IPS-NIHi7 (cell line): Measurements from ENCODE around the gene MS4A15.
A peak's percentile ranks its signal among the peaks of the same experiment; 100 is the strongest.
"Not testable (repeated sequence)": the region's sequence is repeated elsewhere in the genome, so short reads cannot be mapped to it uniquely, and the experiment has no call there.

ENCODE experiments used
- DNase-seq: peaks from one replicate; pipeline ENCODE4 v3.0.0; 2012; ENCODE audit warnings: mixed read lengths; ENCODE audit errors: extremely low spot score

Gene MS4A15

DNA sequence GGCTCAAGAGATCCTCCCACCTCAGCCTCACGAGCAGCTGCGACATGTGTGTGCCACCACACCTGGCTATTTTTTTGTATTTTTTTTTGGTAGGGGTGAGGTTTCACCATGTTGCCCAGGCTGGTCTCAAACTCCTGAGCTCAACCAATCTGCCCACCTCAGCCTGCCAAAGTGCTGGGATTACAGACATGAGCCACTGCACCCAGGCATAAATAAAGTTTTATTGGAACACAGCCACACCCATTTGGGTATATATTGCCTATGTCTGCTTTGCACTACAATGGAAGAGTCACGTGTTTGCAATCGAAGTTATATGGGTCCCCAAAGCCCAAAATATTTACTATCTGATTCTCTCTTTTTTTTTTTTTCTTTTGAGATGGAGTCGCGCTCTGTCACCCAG lies 1.8 kb upstream of the MS4A15 start:
- DNase-seq: no peak

- no peak for DNase-seq
These were observed 649 bp downstream of the MS4A15 start for GRCh38 chr11:60757231-60757800.

DNA sequence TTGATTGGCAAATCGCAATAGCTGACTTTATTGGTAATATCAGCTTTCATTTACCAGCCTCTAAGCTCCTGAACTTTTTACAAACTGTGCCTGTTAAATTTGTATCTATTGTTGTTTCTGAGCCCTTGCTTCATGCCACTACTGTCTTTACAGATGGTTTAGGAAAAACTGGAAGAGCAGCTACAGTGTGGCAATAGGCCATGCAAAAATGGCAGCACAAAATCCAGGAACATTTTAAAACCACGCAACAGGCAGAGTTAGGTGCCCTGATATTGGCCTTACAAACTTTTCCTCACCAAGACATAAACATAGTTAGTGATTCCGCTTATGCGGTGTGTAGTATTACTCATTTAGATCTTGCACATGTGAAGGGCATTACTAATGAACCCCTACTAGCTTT lies 2.0 kb downstream of the MS4A15 start:
- not testable (repeated sequence) for DNase-seq

DNA sequence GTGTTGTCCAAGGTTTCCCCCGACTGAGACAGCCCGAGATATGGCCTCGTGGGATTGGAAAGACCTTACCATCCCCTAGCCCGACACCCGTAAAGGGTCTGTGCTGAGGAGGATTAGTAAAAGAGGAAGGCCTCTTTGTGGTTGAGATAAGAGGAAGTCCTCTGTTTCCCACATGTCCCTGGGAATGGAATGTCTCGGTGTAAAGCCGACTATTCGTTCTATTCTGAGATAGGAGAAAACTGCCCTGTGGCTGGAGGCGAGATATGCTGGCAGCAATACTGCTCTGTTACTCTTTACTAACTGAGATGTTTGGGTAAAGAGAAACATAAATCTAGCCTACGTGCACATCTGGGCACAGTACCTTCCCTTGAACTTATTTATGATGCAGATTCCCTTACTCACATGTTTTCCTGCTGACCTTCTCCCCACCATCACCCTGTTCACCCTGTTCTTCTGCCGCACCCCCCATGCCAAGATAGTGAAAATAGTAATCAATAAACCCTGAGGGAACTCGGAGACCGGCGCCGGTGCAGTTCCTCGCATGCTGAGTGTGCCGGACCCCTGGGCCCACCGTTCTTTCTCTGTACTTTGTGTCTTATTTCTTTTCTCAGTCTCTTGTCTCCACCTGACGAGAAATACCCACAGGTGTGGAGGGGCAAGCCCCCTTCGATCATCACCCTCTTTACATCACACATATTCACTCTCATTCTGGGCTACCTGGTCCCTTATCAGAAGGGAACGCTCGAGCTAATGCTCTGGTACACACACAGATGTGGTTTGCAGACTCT lies 3.0 kb downstream of the MS4A15 start:
- not testable (repeated sequence) for DNase-seq

- DNase-seq: no peak
These were observed 4.9 kb downstream of the MS4A15 start for GRCh38 chr11:60761436-60762190.

DNA sequence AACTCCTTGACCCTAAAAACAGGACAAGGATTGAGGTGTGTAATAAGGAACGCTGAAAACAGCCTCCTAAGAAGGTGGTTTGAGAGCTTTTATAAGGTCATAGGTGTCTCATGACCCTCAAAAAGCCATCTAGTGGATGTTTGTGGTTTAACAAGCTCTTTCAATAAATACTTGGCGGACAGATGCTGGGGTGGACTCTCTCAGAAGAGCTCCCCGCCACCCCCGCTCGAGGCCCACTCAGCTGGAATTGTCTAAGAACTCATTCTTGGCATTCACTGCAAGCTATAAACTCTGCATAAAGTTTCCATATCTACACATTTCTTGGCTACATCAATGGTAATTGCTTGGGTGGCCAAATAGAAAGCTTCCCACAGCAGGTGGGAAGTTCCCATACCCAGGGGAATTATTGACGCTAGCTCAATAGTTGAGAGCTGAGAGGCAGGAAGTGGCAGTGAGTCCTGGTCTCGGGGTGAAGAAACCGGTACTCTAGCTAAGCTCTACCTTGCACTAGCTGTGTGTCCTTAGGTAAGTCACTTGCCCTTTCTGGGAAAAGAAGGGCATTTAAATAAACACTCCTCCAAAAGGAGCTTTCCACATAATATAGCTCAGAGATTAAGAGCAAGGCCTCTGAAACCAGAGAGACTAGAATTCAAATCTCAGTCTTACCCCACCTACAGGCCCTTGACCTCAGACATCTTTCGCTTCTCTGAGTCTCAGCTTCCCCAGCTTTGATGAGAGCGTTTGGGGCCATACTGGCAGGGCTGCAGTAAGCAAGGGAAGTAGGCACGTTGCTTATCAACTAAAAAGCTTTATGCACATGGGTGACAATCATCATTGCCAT lies 6.4 kb downstream of the MS4A15 start:
- no peak for DNase-seq

DNA sequence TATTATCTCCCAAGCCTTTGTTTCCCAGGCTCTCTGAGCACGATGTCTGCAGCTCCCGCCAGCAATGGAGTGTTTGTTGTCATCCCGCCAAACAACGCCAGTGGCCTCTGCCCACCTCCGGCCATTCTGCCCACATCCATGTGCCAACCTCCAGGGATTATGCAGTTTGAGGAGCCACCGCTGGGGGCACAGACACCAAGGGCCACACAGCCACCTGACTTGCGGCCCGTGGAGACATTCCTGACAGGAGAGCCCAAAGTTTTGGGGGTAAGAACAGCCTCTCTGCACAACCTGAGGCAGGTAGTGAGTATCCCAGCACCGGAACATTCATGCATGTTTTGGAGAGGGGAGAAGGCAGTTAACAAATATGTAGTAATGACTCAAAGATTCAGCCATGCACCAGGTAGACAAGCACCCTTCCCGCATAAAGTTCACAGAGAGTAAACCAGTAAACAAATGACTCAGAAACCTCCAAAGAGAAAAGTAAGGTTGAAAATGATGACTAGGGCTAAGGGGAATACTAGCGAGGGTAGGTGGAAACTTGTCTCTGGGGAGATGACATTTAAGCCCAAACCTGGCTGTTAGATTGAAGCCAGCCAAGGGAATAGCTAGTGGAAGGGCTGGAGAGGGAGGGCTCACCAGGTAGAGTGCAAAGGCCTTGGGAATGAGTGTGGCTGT lies 7.2 kb downstream of the MS4A15 start:
- no peak for DNase-seq

GRCh38 chr11:60764879-60765278 lies 8.2 kb downstream of the MS4A15 start:
- DNase-seq: no peak

- DNase-seq: no peak
These were observed 8.7 kb downstream of the MS4A15 start for GRCh38 chr11:60765355-60765754.

DNA sequence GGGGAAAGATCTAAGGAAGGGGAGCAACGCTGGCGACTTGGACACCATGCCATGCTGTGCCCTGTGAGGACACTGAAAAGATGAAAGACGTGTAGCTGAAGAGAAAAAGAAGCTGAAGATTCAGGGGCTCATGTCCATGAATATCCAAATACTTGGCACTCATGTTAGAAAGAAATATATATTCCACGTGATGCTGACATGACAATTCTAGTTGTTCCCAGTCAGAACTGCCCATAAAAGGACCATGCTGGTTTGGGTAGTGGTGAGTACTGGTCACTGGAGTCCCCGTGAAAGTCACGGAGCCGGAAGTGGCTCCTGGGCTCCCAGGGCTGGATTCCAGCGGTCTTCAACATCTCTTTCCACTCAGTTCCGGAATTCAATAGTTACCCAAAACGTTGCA lies 9.9 kb downstream of the MS4A15 start:
- DNase-seq: no peak

- DNase-seq: peak; percentile 88
These were observed 10.7 kb downstream of the MS4A15 start for GRCh38 chr11:60767388-60767811.

- no peak for DNase-seq
These were observed 11.5 kb downstream of the MS4A15 start for GRCh38 chr11:60768202-60768601.

DNA sequence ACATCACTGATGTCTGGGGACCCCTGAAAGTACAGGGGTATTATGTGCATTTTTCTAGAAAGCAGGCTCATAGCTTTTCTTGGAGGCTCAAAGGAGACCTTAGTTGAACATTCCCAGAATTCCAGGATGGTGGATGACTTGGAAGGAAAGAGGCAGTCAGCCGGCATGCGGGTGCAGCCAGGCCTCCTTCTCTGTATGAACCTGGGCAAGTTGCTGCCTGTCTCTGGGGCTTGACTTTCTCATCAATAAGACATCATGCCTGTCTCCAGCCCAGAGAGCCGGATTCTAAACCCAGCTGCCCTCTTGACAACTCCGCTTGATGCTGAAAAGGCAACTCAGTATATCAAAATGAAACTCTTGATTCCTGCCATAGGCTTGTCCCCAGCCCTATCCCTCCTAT lies 12.6 kb downstream of the MS4A15 start:
- DNase-seq: no peak

DNA sequence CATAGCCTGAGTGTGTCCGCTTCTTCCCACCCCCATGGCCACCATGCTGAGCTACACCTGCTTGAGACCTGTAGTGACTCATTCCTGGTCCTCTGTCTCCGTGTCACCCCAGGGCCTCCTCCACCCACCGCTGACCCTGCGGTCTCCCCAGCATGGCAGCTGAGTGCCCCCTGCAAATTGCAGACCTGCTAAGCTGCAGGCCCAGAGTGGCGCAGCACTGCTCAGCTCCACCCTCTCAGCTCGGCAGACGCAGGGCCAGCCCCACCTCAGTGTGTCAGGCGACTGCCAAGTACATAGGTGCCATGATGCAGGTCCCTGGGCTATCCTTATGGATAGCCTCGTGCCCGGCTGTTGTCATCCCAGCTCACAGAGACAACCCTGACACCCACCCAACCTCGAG lies 13.1 kb downstream of the MS4A15 start:
- no peak for DNase-seq

- DNase-seq: no peak
These were observed 14.5 kb downstream of the MS4A15 start for GRCh38 chr11:60771146-60771545.

DNA sequence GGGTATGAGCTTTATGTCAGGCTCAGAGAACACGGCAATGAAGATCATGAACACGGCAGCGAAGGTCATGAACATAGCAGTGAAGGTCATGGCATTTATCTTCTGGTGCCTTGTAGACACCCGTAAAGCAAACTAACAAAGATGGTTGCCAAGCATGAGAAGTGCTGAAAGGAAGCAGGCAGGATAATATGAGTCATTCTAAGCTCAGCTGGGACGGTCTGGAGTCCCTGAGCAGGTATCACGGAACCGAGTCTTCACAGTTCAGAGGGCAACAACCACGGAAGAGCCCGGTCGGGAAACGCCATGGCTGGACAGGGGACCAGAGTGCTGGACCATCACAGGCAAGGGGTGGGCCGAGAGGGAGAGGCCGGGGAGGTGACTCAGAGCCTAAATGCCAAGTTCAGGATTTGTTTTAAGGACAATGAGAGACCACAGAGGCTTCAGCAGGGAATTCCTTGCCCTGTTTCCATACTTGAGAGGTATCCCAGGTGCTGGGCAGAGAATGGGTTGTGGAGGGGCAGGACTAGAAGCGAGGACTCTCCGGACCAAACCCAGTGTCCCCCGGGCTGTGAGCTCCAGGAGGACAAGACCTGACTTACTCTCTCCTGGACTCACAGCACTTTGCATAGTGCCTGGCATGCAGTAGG lies 15.3 kb downstream of the MS4A15 start:
- DNase-seq: no peak

DNA sequence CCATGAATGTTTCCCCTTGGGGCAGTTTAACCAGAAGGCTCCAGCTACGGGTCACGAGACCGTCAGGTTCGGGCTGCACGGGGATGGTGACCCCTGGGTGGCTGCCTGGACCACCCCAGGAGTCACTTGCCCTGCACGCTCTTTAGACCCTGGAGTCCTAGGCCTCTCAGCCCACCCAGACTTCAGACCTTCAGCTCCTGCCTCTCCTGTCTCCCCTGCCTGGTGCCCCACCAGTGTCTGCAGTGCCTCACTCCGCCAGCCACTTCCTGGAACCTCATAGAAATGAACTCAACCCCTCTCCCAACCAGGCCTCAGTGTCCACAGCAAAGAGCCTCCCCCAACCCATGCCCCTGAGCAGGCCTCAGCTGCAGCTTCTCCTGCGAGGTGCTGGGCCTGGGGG lies 16.0 kb downstream of the MS4A15 start:
- DNase-seq: no peak

GRCh38 chr11:60774726-60775125 lies 18.1 kb downstream of the MS4A15 start:
- no peak for DNase-seq

- DNase-seq: peak; percentile 94
These were observed 18.8 kb downstream of the MS4A15 start for GRCh38 chr11:60775420-60775961.

DNA sequence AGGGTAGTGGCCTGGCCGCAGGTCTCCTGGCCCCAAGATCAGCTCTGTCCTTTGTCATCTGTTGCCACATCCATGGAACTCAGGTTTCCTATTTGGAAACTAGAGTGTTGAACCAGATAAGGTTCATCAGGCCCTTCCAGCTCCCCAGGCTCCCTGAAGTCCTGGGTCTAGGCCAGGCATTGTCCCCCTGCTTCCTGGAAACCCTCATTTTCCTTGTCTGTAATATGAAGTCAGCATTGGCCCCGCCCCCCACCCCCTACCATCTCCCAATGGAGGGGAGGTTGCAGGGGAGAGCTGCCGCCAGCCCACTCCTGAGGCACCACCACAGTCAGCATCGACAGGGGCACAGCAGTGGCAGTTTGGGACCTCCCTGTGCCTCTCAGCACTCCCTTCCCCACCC lies 19.5 kb downstream of the MS4A15 start:
- no peak for DNase-seq

GRCh38 chr11:60777106-60777505 lies 20.4 kb downstream of the MS4A15 start:
- DNase-seq: no peak
